NCI-H524 treated with DMSO at 0.1 percent for 48 hours (cell line): ENCODE measurements around the gene VTI1A.
"Not testable (repeated sequence)": the region's sequence is repeated elsewhere in the genome, so short reads cannot be mapped to it uniquely, and the experiment has no call there.

Source experiments
- DNase-seq: peaks from one replicate; lab custom pipeline; 2025; lab: John Stamatoyannopoulos, UW

VTI1A gene

DNA sequence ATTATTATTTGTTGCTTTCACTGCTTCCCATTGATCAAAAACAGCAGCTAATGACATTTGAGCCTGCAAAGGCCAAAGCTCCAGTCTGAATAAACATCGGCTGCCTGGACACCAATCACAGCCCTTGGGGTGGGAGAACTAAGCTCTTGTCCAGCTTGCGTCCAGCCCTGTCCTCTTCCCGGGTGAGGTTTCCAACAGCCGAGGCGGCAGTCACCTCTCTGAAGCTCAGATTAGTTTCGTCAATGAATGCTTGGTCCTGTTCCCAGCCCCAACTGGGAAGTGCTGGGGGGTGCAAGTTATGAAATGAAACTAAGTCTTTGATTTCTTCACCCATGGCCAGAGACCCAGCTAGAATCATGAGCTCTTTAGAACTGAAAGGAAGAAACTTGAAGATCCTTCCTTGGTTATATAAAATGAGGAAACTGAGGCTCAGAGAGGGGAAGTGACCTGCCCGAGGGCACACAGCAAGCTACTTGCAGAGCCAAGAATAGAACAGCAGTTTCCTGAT, 389.0 kb downstream of the VTI1A start:
- DNase-seq, result no peak

DNA sequence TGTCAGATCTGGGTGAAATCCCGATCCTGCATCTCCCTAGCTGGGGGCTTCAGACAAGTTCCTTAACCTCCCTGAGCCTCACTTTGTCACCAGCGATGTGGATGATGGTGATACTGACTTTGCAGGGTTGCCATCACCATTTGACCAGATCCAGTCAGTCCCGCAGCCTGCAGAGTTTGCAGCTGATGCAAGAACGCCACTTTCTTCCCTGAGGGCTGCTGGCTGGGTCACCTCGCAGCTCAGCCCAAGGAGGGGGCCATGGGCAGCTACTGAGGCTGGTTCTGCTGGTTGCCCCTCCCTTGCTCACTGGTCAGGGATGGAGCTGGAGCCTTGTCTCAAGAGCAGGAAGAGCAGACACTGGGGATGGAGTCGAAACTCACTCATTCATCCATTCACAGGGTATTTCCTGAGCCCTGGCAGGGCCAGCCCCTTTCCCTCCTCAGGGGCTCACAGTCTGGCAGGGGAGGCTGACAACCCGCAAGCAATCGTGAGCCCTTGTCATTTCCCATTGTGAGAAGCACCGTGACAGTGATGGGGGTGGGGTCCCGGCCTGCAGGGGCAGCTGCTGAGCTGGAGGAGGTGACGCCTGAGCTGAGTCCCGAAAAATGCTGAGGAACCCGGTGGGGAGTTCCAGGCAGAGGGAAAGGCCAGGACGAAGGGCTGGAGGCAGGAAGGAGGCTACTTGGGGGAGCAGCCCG, 391.9 kb downstream of the VTI1A start:
- no peak for DNase-seq

DNA sequence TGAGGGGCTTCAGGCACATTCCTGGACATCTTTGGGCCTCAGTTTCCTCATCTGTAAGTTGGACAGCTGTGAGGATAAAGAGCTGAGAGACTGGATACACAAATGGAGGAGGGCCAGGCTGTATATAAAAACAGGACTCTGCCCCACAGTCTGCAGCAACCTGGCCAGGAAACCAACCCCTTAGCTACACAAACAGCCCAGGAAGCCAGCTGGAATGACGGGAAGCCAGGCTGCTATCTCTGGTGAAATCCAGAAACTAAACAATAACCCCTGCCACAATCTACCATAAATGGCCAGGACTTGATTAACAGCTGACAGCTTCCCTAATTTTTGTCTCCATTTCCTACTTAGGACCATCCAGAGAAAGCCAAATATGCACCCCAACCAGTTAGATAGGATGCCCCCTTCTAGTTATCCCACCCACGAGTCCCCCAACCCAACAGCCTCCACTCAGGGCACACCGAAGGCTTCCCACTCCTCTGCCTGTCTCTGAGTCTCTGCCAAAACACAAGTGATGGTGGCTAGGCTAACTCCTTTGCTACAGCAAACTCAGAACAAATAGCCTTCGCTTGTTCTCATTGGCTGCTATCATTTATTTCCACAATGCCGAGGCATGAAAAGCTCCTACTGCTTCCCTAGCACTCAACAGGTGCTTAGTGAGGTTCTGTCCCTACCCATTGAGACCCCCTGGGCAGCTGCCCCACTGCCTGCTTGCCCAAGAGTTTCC, 393.1 kb downstream of the VTI1A start:
- DNase-seq, result no peak

DNA sequence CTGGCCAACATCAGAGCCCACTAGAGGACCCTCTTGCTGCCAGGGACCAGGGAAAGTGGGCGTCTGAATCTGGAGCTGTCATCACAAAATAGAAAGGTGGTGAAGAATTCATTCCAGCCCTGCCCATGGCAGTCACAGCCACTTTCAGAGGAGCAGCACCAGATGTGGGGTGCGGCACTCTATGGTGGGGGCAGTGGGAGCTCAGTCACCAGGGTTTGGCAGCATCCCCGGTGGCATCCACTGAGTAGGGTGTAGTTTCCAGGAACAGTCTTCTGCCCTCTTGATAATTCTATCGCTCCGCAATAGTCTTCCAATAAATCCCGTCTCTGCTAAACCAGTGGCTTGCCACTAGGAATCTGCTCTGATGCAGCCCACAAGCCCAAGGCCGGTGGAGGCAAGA, 394.5 kb downstream of the VTI1A start:
- no peak for DNase-seq

DNA sequence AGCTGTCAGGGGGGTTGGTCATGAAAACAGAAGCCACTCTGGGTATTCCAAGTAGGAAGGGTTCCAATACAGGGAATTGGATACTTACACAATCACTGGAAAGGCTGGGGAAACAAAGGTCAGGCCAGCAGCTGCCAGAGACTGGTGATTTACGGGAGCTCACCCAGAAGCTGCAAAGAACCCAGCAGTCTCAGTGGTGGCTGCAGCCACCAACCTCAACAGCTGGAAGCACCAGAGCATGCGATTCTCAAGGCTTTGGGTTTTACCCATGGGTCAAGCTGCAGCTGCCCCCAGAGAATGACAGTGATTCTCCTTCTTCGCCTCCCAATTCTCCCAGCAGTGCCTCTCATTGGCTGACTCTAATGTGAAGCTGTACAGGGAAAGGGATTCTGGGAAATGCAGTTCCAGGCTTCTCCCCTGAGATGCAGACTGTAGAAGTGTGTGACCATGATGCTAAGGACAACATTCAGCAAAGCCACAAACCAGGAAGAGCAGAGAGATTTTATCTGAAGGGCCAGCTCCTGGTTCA, 395.9 kb downstream of the VTI1A start:
- DNase-seq, result no peak

DNA sequence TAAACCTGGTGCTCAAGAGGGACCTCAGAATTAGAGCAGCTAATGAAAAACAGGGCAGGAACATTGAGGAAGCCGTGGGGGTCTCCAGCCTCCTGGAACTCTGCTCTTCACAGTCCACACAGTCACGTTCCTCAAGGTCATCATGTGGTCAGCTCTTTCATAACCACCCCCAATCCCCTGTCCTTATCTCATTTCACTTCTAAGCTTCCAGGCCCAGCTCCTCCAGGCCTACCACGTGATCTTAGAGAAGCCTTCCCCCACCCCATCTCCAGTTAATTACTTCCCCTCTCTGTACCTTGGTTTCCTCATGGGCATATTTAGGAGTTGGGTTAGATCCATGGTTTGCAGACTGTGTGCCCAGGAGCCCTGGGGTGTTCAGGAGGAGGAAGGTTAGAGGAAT, 396.6 kb downstream of the VTI1A start:
- no peak for DNase-seq

DNA sequence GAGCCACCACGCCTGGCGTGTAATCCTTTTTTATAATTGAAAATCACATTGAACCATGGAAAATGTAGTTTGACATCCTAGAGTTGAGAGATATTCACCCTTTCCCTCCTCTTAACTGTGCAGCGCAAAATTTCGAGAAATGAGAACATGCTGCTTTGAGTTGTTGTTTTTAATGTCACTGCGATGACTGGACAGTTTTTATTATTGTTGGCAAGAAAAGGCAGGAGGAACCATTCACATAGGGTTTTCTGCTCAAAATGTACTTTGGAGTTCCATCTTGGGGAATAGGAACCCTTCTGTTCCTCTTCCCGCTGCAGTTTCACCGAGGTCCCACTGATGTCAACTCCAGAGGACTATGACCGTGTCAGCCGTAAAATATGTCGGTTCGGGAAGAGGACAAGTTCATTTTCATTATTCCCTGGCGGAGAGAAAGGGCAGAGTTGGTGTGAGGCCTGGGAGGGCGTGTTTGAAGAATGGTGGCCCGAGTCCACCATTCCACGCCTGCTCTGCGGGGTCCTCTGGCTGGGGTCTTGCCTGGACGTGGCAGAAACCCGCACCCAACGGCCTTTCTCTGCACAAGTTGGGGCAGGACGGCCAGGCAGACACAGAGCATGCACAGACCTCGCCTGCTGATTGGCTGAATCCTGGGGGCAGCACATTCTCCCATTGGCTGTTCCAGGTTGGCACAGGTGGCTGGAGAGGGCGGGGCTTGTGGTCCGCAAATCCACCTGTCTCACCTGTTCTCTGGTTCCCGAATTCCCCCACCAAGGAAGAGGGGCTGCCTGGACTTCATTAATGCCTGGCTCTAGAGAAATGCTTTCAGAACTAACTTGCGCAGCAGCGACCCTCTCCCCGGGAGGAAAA, 397.9 kb downstream of the VTI1A start:
- DNase-seq, result no peak

DNA sequence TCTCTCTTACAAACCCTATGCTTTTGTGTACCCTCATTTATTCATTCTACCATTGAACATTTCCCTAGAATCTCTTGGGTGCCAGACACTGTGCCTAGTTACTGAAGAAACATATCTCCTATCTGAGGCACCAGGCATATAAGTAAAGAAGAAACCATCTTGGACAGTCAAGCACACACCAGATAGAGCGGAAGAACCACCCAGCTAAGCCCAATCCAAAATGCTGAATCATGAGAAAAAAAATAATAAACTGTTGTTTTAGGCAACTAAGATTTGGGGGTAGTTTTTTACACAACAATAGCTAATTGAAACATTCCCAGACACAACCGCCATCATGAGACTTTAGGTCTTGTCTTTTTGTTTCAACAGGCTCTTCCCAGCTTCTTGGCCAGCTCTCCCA, 400.8 kb downstream of the VTI1A start:
- no peak for DNase-seq

DNA sequence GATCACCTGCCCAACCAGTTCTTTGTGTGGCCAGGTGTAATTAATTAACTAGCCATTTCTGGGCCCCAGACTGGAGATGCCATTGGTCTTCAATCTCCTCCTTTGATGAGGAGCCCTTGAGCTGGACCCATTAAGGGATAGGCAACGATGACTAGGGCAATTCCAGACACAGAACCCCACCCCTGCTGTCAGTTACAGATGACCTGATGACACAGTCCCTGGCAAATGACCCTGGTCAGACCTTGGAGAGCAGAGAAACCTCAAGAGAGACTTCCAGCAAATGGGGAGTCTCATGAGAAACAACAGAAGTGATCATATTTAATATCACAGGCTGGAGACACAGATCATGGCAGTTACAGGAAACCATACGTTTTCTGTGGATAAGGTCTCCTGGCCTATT, 401.2 kb downstream of the VTI1A start:
- no peak for DNase-seq

DNA sequence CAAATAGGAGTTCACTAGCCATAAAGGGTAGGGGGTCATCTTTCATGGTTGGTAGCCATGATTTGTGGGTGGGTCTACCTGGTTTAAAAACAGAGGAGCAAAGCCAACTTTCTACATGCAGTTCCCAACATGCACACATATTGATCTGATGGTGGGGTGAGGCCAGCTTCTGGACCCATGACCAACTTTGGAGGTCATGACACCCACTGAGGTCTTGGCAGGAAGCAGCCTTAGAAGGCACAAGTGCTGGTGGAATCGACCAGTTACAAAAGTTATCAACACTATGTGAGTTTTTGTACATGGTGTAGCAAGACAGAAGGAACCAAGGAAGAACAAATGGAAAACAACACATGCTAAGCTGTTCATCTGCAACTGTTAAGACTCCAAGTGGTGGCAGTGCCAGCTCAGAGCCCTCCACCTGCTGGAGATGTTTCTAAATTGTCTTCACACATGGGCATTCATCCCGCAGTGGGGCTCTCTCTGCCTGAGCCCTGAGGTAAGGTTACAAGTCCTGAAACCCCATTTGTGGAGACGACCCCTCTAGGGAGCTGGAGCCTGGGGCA, 401.9 kb downstream of the VTI1A start:
- no peak for DNase-seq

DNA sequence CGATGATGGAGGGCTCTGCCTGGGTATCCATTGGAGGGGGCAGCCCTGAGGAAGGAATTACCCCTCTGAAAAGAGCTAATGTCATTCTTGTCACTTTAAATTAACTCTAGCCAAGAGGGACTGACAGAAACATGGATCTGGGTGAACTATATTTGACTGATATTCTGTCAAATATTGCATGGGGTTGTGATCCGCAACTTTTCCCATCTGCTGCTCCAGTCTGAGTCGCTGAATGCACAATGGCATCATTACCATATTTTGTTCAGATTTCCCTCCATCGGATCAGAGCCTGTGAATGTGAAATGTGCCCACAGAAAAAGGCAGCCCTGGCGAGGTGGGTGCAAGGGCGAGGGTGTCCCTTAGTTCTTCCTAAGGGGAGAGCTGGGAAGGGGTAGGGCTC, 402.5 kb downstream of the VTI1A start:
- no peak for DNase-seq

DNA sequence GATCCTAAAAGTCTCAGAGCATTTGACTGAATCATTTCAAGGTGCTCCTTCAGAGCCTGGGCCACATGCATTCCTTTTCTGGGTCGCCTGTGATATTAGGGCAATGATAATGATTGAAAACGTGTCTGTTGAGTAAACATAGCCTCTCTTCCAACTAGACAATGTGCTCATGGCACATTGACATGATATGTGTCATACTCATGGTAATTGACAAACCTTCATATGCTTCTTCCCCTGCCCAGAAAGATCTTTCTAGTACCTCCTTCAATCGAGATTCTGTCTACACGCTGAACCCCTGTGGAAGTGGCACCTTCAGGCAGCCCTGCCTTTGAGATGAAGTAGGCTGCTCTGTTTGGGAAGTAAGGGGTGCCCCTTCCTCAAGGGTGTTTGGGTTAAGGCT, 404.2 kb downstream of the VTI1A start:
- no peak for DNase-seq

DNA sequence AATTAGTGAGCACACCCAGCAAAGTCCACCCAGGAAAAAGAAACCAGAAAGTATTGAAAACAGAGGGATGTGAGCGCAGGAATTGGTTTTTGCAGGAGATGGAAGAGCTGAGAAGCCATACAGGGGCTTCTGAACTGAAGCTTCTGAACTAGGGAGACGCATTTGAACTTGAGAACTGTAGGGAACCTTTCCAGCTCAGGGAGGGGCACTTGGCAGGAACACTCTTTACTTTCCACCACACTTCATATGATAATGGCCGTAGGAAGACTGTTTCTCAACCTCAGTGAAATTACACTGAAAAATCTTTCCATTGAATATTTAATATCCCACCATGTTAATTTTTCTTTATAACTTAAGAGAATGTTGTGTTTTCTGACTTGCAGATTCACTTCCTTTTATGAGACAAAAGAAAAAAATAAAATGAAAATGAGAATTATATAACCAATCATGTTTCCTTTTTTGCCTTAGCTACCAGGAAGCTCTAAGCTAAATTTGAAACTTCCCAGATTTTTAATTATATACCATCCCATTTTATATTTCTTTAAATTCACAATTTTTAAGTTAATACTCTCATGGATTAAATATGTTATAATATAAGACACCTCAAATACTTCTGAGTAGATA, 404.7 kb downstream of the VTI1A start:
- DNase-seq, result no peak

DNA sequence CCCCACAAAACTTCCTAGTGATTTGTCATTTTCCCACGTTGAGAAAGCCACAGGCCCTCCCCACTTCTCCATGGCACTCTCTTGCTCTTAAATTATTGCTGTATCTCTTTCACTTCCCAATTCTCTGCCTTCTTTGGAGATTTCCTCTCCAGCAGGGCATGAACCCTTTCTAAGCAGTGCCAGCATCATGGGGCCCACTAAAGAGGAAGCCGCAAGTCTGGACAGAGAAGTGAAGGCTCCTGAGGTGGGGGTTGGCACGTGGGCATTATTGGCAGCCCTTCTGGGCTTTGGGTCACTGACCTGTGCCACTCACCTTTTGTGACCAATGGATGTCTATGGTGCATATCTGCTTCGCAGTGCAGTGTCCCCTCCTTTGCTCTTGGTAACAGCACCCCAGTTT, 405.3 kb downstream of the VTI1A start:
- no peak for DNase-seq

DNA sequence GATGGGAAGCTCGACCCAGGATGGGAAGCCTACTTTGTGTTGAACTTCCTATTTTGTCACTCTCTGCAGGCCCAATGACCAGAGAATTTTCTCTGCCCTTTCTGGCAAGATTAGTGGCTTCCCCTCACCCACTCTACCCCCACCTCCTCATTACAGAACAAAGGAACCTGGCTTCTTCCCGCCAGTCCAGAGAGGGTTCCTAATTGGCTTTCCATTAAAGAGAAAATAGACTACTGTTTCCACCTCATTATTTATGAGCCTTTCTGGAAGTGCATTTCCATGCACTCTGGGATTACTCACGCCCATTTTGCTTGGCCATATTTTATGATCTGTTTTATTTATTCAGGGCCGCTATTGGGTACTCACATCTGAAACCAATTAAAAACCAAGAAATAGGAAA, 408.1 kb downstream of the VTI1A start:
- no peak for DNase-seq

DNA sequence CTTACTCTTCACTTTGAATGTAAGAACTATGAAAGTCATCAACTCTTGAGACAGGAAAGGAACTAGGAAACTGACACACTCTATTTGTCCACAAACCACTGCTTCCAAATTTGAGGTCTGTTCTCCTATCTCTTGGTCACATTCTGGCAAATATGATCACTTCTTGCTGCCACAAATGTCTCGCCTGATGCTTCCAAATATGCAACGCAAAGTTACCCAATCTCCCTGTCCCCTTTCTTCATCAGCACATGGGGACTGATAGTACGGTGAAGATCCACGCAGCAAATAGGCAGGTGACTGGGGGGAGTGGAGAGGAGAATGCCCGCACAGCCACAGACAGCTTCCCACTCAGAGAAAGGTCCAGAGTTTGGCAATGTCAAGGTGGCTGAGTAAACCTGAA, 410.5 kb downstream of the VTI1A start:
- DNase-seq, result no peak

DNA sequence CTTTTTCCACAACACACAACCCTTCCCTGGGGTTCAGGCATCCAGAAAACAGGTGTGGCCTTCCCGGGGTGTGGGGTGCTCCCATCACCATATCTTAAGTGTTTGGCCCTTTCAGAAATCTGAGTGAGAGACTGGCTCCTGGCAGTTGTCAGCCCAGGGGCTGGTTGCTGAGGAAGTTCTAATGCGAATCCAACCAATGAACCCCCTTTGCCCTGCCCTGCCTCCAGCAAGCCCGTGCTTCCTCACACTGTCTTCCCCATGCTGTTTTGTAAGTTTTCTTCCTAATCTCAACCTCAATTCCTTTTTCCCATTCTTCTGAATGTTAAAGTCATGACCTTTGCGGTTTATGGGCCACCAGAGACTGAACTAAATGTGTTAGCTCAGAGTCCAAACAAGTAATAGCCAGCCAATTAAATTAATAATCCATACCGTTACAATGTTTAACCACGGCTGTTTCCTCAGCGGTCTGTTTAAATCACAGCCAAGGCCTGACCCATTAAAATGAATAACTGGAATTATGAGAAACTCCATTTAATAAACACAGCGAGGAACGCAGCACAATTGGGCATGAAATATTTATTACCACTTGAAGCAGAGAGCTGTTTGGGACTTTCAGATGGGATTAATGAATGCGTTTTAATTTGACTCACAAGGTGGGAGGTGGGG, 412.1 kb downstream of the VTI1A start:
- DNase-seq, result no peak

DNA sequence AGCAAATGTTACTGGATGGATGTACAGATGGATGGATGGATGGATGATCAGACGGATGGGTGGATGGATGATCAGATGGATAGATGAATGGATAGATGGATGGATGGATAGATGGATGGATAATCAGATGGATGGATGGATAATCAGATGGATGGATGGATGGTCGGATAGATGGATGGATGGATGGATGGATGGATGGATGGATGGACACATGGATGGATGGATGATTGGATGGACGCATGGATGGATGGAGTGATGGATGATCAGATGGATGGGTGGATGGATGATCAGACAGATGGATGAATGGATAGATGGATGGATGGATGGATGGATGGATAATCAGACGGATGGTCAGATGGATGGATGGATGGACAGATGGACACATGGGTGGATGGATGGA, 412.8 kb downstream of the VTI1A start:
- no peak for DNase-seq

DNA sequence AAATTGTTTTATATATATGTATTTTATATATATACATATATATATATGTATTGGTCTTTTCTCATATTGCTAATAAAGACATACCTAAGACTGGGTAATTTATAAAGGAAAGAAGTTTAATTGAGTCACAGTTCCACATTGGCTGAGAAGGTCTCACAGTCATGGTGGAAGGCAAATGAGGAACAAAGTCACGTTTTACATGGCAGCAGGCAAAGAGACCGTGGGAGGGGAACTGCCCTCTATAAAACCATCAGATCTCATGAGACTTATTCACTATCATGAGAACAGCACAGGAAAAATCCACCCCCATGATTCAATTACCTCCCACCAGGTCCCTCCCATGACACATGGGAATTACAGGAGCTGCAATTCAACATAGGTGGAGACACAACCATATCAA, 416.4 kb downstream of the VTI1A start:
- not testable (repeated sequence) for DNase-seq
